ENCODE data around the gene KLHDC10. TPM values are rescaled to one million over a fixed set of nuclear protein-coding genes. Genes with fewer than 3 reads are reported as not detected.

KLHDC10 gene
- polyA plus RNA-seq, 1 donor (not counting 4 experiments of a cell fraction or from before 2014, with no cell fraction given) = 22.7 TPM

DNA sequence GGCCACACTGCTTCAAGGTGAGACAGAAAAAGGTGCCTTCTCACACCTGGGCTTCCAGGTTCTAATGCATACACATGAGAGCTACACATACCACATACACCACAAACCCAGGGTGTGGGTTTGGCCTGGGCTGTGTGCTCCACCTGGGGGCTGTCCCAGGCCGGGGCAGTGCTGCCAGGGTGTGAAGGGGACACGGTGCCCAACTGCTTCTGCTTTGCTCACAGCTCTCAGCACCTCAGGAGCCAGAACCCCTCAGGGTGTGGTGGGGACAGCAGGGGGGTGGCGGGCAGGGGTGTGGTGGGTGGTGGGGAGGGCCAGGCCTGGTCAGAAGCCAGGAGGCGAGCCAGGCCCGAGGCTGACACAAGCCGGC, 83.8 kb downstream of the KLHDC10 start:
- Histone ChIP-seq H3K9me1 (ENCODE audit: control insufficient read depth, extremely low read depth, insufficient read depth, low read length) (no peaks in the 10 kb centered on the region), H3K9ac (ENCODE audit: control insufficient read depth, extremely low read depth, insufficient read depth, low read length) (no peak overlapping the region), H3K9me3 (ENCODE audit: control insufficient read depth, low read depth, low read length) (no peaks in the 10 kb centered on the region), H3K4me3 (ENCODE audit: control insufficient read depth in 2 of 3, extremely low read depth in 1 of 3, insufficient read depth in 2 of 3, low read depth in 1 of 3, low read length in 3 of 3) (no peak overlapping the region), H3K79me2 (ENCODE audit: control insufficient read depth, insufficient read depth, low read length) (no peaks in the 10 kb centered on the region), H2AFZ (ENCODE audit: control insufficient read depth, low read length) (no peak overlapping the region), H3K36me3 (ENCODE audit: control insufficient read depth in 2 of 2, extremely low read depth in 1 of 2, insufficient read depth in 2 of 2, low read length in 2 of 2) (peaks cover 0 to 5% of the 10 kb centered on the region in 2 experiments), H3K27me3 (ENCODE audit: control insufficient read depth, extremely low read depth, insufficient read depth, low read length) (peaks cover 8% of the 10 kb centered on the region), H3K4me1 (ENCODE audit: control insufficient read depth, extremely low read depth, insufficient read depth, low read length) (no peaks in the 10 kb centered on the region), H3K4me2 (ENCODE audit: control insufficient read depth, extremely low read depth, insufficient read depth, low read depth, low read length) (no peak overlapping the region), H4K20me1 (ENCODE audit: control insufficient read depth, extremely low read depth, insufficient read depth, low read length) (no peaks in the 10 kb centered on the region), H3K27ac (ENCODE audit: control insufficient read depth, insufficient read depth, low read length) (no peak overlapping the region)
- FAIRE-seq = no peak
- dilution Hi-C loops (cut with MboI; ENCODE audit: extremely low pct_ligation_motif_present, low sequenced_read_pairs) = no loop called here
- DNase-seq (ENCODE audit: low read depth, low spot score) = no peak
- no peak for TF ChIP-seq EZH2 (IDR thresholded peaks at IDR 0.05; ENCODE audit: low read length)
- TF ChIP-seq, protein P1, sequence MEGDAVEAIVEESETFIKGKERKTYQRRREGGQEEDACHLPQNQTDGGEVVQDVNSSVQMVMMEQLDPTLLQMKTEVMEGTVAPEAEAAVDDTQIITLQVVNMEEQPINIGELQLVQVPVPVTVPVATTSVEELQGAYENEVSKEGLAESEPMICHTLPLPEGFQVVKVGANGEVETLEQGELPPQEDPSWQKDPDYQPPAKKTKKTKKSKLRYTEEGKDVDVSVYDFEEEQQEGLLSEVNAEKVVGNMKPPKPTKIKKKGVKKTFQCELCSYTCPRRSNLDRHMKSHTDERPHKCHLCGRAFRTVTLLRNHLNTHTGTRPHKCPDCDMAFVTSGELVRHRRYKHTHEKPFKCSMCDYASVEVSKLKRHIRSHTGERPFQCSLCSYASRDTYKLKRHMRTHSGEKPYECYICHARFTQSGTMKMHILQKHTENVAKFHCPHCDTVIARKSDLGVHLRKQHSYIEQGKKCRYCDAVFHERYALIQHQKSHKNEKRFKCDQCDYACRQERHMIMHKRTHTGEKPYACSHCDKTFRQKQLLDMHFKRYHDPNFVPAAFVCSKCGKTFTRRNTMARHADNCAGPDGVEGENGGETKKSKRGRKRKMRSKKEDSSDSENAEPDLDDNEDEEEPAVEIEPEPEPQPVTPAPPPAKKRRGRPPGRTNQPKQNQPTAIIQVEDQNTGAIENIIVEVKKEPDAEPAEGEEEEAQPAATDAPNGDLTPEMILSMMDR (optimal IDR thresholded peaks at IDR 0.05 in 1 of 3, IDR thresholded peaks at IDR 0.05 in 1 of 3, conservative IDR thresholded peaks at IDR 0.05 in 1 of 3; ENCODE audit: extremely low read depth in 1 of 3, insufficient read depth in 2 of 3, low read length in 3 of 3) = peak in 1 of 3 experiments; percentile 14

DNA sequence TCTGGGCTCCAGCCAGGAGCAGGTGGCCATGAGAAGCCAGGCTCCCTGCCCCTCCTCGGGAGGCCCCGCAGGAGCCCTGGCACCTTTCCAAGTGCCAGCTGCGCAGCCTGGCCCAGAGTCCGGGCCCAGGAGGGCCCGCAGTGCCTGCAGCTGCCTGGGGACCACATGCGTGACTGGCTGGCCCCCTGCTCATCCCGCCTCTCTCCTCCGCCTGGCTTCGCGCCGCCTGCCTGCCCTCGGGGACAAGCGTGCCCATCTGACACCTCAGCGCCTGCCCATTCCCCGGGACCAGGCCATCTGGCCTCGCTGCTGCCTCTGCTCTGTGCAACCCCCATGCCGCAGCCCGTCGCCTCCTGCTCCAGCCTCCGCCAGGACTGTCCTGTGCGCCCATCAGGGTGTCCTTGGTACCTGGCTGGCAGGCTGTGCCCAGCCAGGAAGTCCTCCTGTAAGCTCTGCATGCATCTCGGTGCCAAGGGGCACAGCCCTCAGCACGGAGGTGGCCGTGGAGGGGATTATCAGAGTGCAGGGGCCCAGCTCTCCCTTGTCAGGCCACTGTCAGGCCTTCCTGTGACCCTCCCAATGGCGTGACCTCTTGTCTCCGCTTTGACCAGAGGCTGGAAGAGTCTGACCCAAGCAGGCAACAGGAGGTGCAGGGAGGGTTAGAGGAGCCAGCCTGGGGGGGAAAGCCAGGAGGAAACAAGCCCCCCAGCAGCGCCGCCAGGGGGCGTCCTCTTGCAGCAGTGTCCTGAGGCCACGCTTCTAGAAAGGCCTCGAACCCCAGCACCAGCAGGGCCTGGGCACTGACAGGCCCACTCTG, 84.4 kb downstream of the KLHDC10 start:
- no peaks in the 10 kb centered on the region for H4K20me1 ChIP-seq (ENCODE audit: control insufficient read depth, extremely low read depth, insufficient read depth, low read length)
- no peak overlapping the region for H3K27ac ChIP-seq (ENCODE audit: control insufficient read depth, insufficient read depth, low read length)
- no peaks in the 10 kb centered on the region for H3K79me2 ChIP-seq (ENCODE audit: control insufficient read depth, insufficient read depth, low read length)
- H3K36me3 ChIP-seq (ENCODE audit: control insufficient read depth in 2 of 2, extremely low read depth in 1 of 2, insufficient read depth in 2 of 2, low read length in 2 of 2) = peaks cover 0 to 5% of the 10 kb centered on the region in 2 experiments
- H3K9me3 ChIP-seq (ENCODE audit: control insufficient read depth, low read depth, low read length) = no peaks in the 10 kb centered on the region
- H3K4me3 ChIP-seq (ENCODE audit: control insufficient read depth in 2 of 3, extremely low read depth in 1 of 3, insufficient read depth in 2 of 3, low read depth in 1 of 3, low read length in 3 of 3) = no peak overlapping the region
- no peak overlapping the region for H3K9ac ChIP-seq (ENCODE audit: control insufficient read depth, extremely low read depth, insufficient read depth, low read length)
- FAIRE-seq (no peak), DNase-seq (ENCODE audit: low read depth, low spot score) (no peak)
- no peak for TF ChIP-seq EZH2 (IDR thresholded peaks at IDR 0.05; ENCODE audit: low read length)
- TF ChIP-seq, protein P1 (optimal IDR thresholded peaks at IDR 0.05 in 1 of 3, IDR thresholded peaks at IDR 0.05 in 1 of 3, conservative IDR thresholded peaks at IDR 0.05 in 1 of 3; ENCODE audit: extremely low read depth in 1 of 3, insufficient read depth in 2 of 3, low read length in 3 of 3) = peak in 2 of 3 experiments; percentile 14 to 31
- no peaks in the 10 kb centered on the region for H3K4me1 ChIP-seq (ENCODE audit: control insufficient read depth, extremely low read depth, insufficient read depth, low read length)
- dilution Hi-C loops (cut with MboI; ENCODE audit: extremely low pct_ligation_motif_present, low sequenced_read_pairs) = no loop called here
- no peaks in the 10 kb centered on the region for H3K9me1 ChIP-seq (ENCODE audit: control insufficient read depth, extremely low read depth, insufficient read depth, low read length)
- H3K4me2 ChIP-seq (ENCODE audit: control insufficient read depth, extremely low read depth, insufficient read depth, low read depth, low read length) = no peak overlapping the region
- H3K27me3 ChIP-seq (ENCODE audit: control insufficient read depth, extremely low read depth, insufficient read depth, low read length) = peaks cover 8% of the 10 kb centered on the region
- H2AFZ ChIP-seq (ENCODE audit: control insufficient read depth, low read length) = no peak overlapping the region
